ENCODE results near the gene PTPRH.
"Not testable (repeated sequence)": the region's sequence is repeated elsewhere in the genome, so short reads cannot be mapped to it uniquely, and the experiment has no call there.

PTPRH gene

DNA sequence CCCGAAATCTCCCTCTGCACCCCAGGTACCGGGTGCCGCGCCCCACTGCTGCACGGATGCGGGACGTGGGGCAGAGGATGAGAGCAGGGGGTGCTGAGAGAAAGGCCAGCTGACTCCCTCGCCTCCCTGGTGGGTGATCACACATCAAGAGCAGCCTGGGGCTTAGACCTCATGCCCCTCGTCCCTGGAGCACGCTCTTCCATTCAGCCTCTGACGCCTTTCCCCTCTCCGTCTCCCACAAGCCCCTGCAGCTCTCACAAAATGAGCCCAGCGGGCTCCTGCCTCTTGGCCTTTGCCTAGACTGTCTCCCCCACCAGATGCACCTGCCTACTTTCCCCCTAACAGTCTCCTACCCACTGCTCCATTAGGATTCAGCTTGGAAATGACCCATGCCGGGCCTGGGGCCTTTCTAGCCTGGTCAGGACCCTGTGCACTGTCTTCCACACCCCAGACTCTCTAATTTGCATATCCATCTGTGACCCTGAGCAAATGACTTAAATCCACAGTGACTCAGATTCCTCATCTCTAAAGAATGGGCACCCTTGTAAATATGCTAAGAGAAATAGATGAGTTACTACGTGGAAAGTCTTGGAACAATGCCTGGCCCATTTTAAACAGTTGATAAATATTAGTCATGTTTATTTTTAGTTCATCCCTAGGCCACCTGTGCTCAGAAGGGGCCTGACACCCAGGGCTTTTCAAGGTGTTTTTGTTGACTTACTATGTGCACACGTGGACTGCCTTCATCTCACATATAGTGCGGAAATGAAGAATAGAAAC is 582 bp upstream of the PTPRH start:
- H3K27me3 ChIP-seq (ENCODE audit: control insufficient read depth, insufficient read depth, low read length, poor library complexity, severe bottlenecking): no peaks in the 10 kb centered on the region
- no peak overlapping the region for H3K27ac ChIP-seq (ENCODE audit: insufficient read depth, low read depth, low read length, poor library complexity, severe bottlenecking)
- H3K9me3 ChIP-seq (ENCODE audit: control insufficient read depth, low read length): peaks cover 3% of the 10 kb centered on the region
- H3K4me3 ChIP-seq (ENCODE audit: insufficient read depth, low read depth, low read length): no peak overlapping the region
- WGBS, 2 experiments: 76% methylated on average over 17 of the region's 17 CpGs
- H3K4me1 ChIP-seq (ENCODE audit: control insufficient read depth, insufficient read depth, low read length): peaks cover 2% of the 10 kb centered on the region
- no peaks in the 10 kb centered on the region for H3K36me3 ChIP-seq (ENCODE audit: control insufficient read depth, insufficient read depth, low read length)

- no peaks in the 10 kb centered on the region for H3K36me3 ChIP-seq (ENCODE audit: control insufficient read depth, insufficient read depth, low read length)
- WGBS, 2 experiments: 38 to 41% methylated on average over 29 of the region's 29 CpGs
- H3K27ac ChIP-seq (ENCODE audit: insufficient read depth, low read depth, low read length, poor library complexity, severe bottlenecking): no peak overlapping the region
- no peaks in the 10 kb centered on the region for H3K27me3 ChIP-seq (ENCODE audit: control insufficient read depth, insufficient read depth, low read length, poor library complexity, severe bottlenecking)
- H3K4me1 ChIP-seq (ENCODE audit: control insufficient read depth, insufficient read depth, low read length): peaks cover 2% of the 10 kb centered on the region
- H3K9me3 ChIP-seq (ENCODE audit: control insufficient read depth, low read length): no peaks in the 10 kb centered on the region
- no peak overlapping the region for H3K4me3 ChIP-seq (ENCODE audit: insufficient read depth, low read depth, low read length)
Observed at GRCh38 chr19:55206664-55207500, 2.4 kb downstream of the PTPRH start.

DNA sequence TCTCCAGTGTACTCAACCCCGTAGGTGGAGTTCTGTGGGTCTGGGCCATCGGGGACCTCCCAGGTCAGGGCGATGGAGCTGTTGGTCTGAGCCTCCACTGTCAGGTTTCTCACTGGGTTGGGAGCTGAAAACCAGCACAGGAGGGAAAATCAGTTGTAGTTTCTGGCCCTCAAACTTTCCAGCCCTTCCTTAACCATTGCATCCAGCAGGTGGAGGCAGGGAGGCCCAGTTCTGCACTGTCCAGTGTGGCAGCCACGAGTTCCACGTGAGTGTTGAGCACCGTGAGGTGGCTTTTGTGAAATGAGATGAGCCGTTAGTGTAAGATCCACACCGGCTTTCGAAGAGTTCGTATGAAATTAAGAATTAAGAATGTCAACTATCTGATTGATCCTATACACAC is 7.1 kb downstream of the PTPRH start:
- H3K4me1 ChIP-seq (ENCODE audit: control insufficient read depth, insufficient read depth, low read length); H3K9me3 ChIP-seq (ENCODE audit: control insufficient read depth, low read length); H3K36me3 ChIP-seq (ENCODE audit: control insufficient read depth, insufficient read depth, low read length); H3K4me3 ChIP-seq (ENCODE audit: insufficient read depth, low read depth, low read length); H3K27me3 ChIP-seq (ENCODE audit: control insufficient read depth, insufficient read depth, low read length, poor library complexity, severe bottlenecking); H3K27ac ChIP-seq (ENCODE audit: insufficient read depth, low read depth, low read length, poor library complexity, severe bottlenecking): not testable (repeated sequence)
- WGBS, 2 experiments: 85 to 86% methylated on average over 10 of the region's 10 CpGs

DNA sequence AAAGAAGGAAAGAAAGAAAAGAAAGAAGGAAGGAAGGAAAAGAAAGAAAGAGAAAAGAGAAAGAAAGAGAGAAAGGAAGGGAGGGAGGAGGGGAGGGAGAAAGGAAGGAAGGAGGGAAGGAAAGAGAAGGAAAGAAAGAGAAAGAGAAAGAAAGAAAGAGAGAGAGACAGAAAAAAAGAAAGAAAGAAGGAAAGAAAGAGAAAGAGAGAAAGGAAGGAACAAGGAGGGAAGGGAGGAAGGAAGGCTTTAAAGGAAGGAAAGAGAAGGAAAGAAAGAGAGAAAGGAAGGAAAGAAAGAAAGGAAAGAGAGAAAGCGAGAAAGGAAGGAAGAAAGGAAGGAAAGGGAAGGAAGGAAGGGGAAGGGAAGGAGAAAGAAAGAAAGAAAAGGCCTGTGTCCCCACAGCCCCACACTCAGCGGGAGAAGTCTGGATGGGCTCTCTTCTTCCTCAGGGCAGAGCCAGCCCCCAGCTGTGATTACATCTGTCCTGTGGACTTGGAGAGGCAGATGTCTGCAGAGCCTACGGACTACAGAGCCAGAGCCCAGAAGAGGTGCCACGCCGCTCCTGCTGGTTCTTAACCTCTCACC is 9.6 kb downstream of the PTPRH start:
- no peaks in the 10 kb centered on the region for H3K9me3 ChIP-seq (ENCODE audit: control insufficient read depth, low read length)
- H3K27ac ChIP-seq (ENCODE audit: insufficient read depth, low read depth, low read length, poor library complexity, severe bottlenecking): no peak overlapping the region
- WGBS, 2 experiments: 78 to 84% methylated on average over 5 of the region's 5 CpGs
- no peaks in the 10 kb centered on the region for H3K27me3 ChIP-seq (ENCODE audit: control insufficient read depth, insufficient read depth, low read length, poor library complexity, severe bottlenecking)
- no peaks in the 10 kb centered on the region for H3K4me1 ChIP-seq (ENCODE audit: control insufficient read depth, insufficient read depth, low read length)
- H3K36me3 ChIP-seq (ENCODE audit: control insufficient read depth, insufficient read depth, low read length): no peaks in the 10 kb centered on the region
- H3K4me3 ChIP-seq (ENCODE audit: insufficient read depth, low read depth, low read length): no peak overlapping the region

DNA sequence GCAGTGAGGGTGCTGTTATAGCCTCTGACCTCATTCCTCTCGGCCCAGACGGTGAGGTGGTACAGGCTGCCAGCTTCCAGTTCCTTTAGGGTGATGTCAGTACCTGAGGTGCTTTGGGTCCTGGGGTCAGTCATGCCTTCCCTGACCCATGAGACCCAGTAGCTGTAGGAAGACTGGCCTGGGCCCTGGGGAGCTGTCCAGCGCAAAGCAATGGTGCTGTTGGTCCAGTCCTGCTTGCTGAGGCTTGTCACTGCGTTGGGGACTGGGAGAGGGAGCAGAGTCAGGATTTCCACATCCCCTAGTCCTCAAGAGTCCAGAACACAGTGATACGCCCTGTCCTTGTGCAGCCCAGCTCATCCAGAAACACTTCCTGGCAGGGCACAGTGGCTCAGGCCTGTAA is 10.7 kb downstream of the PTPRH start:
- 80 to 82% methylated on average over 5 of the region's 5 CpGs for WGBS, 2 experiments
- Histone ChIP-seq H3K27ac (ENCODE audit: insufficient read depth, low read depth, low read length, poor library complexity, severe bottlenecking) (no peak overlapping the region), H3K4me1 (ENCODE audit: control insufficient read depth, insufficient read depth, low read length) (no peaks in the 10 kb centered on the region)

GRCh38 chr19:55197528-55197927 is 11.8 kb downstream of the PTPRH start:
- Histone ChIP-seq H3K4me1 (ENCODE audit: control insufficient read depth, insufficient read depth, low read length) (no peaks in the 10 kb centered on the region), H3K36me3 (ENCODE audit: control insufficient read depth, insufficient read depth, low read length) (no peaks in the 10 kb centered on the region), H3K4me3 (ENCODE audit: insufficient read depth, low read depth, low read length) (no peak overlapping the region), H3K9me3 (ENCODE audit: control insufficient read depth, low read length) (no peaks in the 10 kb centered on the region), H3K27ac (ENCODE audit: insufficient read depth, low read depth, low read length, poor library complexity, severe bottlenecking) (no peak overlapping the region), H3K27me3 (ENCODE audit: control insufficient read depth, insufficient read depth, low read length, poor library complexity, severe bottlenecking) (no peaks in the 10 kb centered on the region)
- WGBS, 2 experiments: 75 to 77% methylated on average over 4 of the region's 4 CpGs

More for the DNA sequence above, 10.7 kb downstream of the PTPRH start:
- Histone ChIP-seq H3K27me3 (ENCODE audit: control insufficient read depth, insufficient read depth, low read length, poor library complexity, severe bottlenecking) (no peaks in the 10 kb centered on the region), H3K4me3 (ENCODE audit: insufficient read depth, low read depth, low read length) (no peak overlapping the region), H3K9me3 (ENCODE audit: control insufficient read depth, low read length) (no peaks in the 10 kb centered on the region), H3K36me3 (ENCODE audit: control insufficient read depth, insufficient read depth, low read length) (no peaks in the 10 kb centered on the region)

DNA sequence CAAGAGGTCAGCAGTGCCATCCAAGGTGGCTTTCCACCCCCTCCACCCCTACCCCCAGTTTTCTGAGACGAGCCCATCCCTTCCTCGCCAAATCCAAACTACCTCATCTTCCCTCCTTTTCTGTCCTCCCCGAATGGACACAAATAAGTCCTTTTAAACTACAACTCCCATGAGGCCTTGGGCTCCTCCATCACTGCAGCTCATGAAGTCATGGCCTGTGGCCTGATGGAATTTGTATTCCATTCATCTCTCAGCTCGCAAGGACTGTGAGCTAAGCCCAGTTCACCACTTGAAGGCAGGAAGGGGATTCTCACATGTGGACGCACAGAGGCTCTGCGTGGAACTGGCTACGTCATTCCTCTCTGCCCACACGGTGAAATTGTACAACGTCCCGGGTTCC is 12.5 kb downstream of the PTPRH start:
- Histone ChIP-seq H3K9me3 (ENCODE audit: control insufficient read depth, low read length) (no peaks in the 10 kb centered on the region), H3K36me3 (ENCODE audit: control insufficient read depth, insufficient read depth, low read length) (no peaks in the 10 kb centered on the region), H3K27me3 (ENCODE audit: control insufficient read depth, insufficient read depth, low read length, poor library complexity, severe bottlenecking) (no peaks in the 10 kb centered on the region), H3K27ac (ENCODE audit: insufficient read depth, low read depth, low read length, poor library complexity, severe bottlenecking) (no peak overlapping the region), H3K4me1 (ENCODE audit: control insufficient read depth, insufficient read depth, low read length) (no peaks in the 10 kb centered on the region), H3K4me3 (ENCODE audit: insufficient read depth, low read depth, low read length) (no peak overlapping the region)
- 92% methylated on average over 10 of the region's 10 CpGs for whole genome bisulfite sequencing, 2 experiments

DNA sequence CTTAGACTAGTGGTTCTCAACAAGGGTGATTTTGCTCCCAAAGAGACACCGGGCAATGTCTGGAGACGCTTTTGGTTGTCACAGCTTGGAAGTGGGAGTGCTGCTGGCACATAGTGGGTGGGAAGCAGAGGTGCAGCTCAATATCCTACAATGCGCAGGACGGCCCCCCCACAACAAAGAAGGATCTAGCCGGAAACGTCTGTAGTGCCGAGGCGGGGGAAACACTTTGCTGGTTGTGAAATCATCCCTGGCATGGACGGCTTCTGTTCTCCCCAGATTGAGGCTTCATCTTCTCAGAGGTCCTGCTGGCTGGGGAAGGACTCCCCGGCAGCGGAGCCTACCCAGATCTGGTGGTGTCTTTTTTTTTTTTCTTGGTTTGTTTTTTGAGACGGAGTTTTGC is 15.8 kb downstream of the PTPRH start:
- H3K4me1 ChIP-seq (ENCODE audit: control insufficient read depth, insufficient read depth, low read length): no peaks in the 10 kb centered on the region
- no peak overlapping the region for H3K27ac ChIP-seq (ENCODE audit: insufficient read depth, low read depth, low read length, poor library complexity, severe bottlenecking)
- H3K36me3 ChIP-seq (ENCODE audit: control insufficient read depth, insufficient read depth, low read length): no peaks in the 10 kb centered on the region
- H3K4me3 ChIP-seq (ENCODE audit: insufficient read depth, low read depth, low read length): no peak overlapping the region
- no peaks in the 10 kb centered on the region for H3K27me3 ChIP-seq (ENCODE audit: control insufficient read depth, insufficient read depth, low read length, poor library complexity, severe bottlenecking)
- WGBS, 2 experiments: 90 to 91% methylated on average over 12 of the region's 12 CpGs
- no peaks in the 10 kb centered on the region for H3K9me3 ChIP-seq (ENCODE audit: control insufficient read depth, low read length)

DNA sequence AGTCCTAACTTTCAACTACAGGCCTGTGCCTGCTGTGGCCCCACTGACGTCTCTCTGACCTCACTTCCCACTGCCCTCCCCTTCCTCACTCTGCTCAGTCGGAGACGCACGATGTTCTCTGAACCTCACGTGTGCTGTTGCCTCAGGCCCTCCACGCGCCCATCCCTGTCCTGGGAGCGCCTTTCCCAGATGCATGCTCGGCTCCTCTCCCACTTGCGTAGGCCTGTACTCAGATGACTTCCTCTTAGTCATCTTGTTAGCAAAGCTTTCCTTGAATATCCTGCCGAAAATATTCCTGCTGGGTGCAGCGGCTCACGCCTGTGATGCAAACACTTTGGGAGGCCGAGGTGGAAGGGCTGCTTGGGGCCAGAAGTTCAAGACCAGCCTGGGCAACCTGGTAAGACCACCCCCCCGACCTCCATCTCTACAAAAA is 19.9 kb downstream of the PTPRH start:
- H3K27me3 ChIP-seq (ENCODE audit: control insufficient read depth, insufficient read depth, low read length, poor library complexity, severe bottlenecking): no peaks in the 10 kb centered on the region
- H3K9me3 ChIP-seq (ENCODE audit: control insufficient read depth, low read length): no peaks in the 10 kb centered on the region
- no peaks in the 10 kb centered on the region for H3K4me1 ChIP-seq (ENCODE audit: control insufficient read depth, insufficient read depth, low read length)
- no peak overlapping the region for H3K27ac ChIP-seq (ENCODE audit: insufficient read depth, low read depth, low read length, poor library complexity, severe bottlenecking)
- no peak overlapping the region for H3K4me3 ChIP-seq (ENCODE audit: insufficient read depth, low read depth, low read length)
- 78 to 79% methylated on average over 15 of the region's 15 CpGs for WGBS, 2 experiments
- H3K36me3 ChIP-seq (ENCODE audit: control insufficient read depth, insufficient read depth, low read length): no peaks in the 10 kb centered on the region

DNA sequence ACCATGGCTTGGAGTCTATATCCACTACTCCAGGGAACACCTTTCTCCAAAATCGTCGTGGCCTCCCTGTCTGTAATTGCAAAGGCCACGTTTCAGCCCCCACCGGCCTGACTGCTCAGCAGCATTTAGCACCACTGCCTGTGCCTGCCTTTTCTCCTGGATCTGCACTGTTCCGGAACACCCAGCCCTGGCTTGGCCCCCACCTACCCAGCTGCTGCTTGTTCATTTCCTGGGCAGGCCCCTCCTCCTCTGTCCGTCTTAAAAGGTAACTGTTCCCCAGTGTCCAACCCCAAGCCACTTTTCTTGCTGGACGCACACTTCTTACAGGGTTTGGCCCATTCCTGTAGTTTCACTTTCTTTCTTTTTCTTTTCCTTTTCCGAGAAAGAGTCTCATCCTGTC is 20.7 kb downstream of the PTPRH start:
- 80 to 82% methylated on average over 8 of the region's 8 CpGs for WGBS, 2 experiments
- Histone ChIP-seq H3K27ac (ENCODE audit: insufficient read depth, low read depth, low read length, poor library complexity, severe bottlenecking) (no peak overlapping the region), H3K4me3 (ENCODE audit: insufficient read depth, low read depth, low read length) (no peak overlapping the region), H3K27me3 (ENCODE audit: control insufficient read depth, insufficient read depth, low read length, poor library complexity, severe bottlenecking) (no peaks in the 10 kb centered on the region), H3K9me3 (ENCODE audit: control insufficient read depth, low read length) (no peaks in the 10 kb centered on the region), H3K4me1 (ENCODE audit: control insufficient read depth, insufficient read depth, low read length) (no peaks in the 10 kb centered on the region), H3K36me3 (ENCODE audit: control insufficient read depth, insufficient read depth, low read length) (no peaks in the 10 kb centered on the region)
